HG02840 (cell line): ENCODE measurements around the gene ARHGAP10.
"Not testable (repeated sequence)": the region's sequence is repeated elsewhere in the genome, so short reads cannot be mapped to it uniquely, and the experiment has no call there.

Experiments used
- ATAC-seq: cut with Tn5 transposase; IDR thresholded peaks from one replicate; pipeline ENCODE4 v1.9.1; 2021; ENCODE audit warnings: mild to moderate bottlenecking, moderate library complexity, moderate number of reproducible peaks; ENCODE audit not compliant: unreplicated experiment, low FRiP score

ARHGAP10 gene

DNA sequence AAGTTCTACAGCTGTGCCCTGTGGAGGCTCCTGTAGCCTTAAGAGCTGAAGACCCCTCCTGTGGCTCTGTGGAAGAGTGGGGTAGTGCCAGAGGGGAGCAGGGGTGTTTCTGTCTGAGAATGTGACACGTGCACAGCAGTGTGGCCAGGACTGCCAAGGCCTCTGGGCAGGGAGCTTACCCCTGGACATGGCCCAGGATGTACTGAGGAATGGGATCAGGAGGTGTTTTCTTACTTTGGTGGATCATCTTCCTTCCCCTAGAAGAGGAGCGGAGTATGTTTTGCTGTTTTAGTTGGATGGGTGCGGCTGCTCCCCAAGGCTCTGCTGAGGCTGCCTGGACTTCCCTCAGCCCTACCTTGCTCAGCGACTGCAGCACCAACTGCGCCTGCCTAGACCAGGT is 342.6 kb downstream of the ARHGAP10 start:
- ATAC-seq: no peak

DNA sequence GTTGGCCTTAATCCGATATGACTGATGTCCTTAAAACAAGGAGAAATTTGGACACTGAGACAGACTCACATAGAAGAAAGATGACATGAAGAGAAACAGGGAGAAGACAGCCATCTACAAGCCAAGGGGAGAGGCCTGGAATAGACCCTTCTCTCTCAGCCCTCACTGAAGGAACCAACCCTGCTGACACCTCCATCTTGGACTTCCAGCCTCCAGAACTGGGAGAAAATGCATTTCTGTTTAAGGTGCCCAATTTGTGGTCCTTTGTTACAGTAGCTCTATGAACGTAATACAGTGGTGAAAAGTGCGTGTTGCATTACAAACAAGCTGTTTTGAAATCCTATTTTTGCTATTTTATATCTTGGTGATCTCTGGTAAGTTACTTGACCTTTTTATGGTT is 343.6 kb downstream of the ARHGAP10 start:
- no peak for ATAC-seq

DNA sequence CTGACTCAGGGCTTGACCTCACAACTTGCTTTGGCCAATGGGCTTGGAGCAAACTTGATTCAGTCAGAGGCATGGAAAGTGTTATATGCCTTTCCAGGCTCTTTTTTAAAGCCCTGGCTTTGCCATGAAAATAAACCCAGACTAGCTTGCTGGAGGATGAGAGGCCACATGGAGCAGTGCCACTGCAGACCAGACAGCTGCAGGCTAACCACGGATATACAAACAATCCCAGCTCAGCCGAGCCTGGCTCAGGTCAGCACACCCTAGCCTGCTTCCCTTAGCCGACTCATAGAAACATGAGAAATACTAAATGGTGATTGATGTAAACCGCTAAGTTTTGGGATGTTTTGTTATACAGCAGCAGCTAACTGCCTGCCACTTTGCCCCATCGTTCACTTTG is 345.1 kb downstream of the ARHGAP10 start:
- ATAC-seq: no peak

DNA sequence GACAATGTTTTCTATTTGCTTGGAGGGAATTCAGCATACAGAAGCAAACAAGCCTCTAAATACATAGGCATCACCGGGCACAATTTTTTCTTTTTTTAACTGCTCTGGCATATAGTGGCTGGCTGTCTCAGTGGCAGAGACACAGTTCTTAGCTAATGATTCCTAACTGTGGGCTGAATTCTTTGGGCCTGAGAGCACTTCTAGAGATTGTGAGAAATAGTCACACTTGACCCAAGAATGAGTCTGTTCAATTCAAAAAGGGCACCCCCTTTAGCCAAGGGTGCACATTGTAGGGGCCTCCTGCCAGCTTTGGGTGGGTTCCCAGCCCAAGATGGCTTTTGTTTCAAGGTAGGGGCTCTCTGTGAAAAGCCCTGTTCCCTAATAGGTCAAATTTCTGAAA is 345.7 kb downstream of the ARHGAP10 start:
- ATAC-seq: no peak

DNA sequence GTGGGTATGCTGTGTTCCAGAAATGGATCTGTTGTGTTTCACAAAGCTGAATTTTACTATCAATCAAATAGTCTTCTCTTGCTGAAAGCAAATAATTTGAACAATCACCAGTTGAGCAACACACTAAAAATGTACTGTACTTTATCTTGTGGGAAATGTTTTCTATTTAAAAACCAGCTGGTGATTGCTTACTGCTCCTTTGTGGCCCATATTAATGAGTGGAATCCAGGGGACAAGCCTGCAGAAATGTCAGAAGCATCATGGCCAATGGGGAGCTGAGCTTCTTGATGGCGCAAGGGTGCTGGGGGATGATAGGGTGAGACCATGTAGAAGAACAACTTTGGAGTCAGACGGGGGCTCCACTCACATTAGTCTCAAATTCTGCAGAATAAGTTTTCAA is 346.2 kb downstream of the ARHGAP10 start:
- no peak for ATAC-seq

- ATAC-seq: no peak
Observed at GRCh38 chr4:148079961-148080360, 348.1 kb downstream of the ARHGAP10 start.

GRCh38 chr4:148081267-148081666 is 349.4 kb downstream of the ARHGAP10 start:
- ATAC-seq: no peak

GRCh38 chr4:148081745-148082144 is 349.9 kb downstream of the ARHGAP10 start:
- ATAC-seq: no peak

DNA sequence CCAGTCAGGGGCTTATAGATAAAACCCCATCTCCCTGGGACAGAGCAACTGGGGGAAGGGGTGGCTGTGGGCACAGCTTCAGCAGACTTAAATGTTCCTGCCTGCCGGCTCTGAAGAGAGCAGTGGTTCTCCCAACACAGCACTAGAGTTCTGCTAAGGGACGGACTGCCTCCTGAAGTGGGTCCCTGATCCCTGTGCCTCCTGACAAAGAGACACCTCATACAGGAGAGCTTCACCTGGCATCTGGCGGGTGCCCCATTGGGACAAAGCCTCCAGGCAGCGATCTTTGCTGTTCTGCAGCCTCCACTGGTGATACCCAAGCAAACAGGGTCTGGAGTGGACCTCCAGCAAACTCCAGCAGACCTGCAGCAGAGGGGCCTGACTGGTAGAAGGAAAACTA is 351.2 kb downstream of the ARHGAP10 start:
- ATAC-seq: not testable (repeated sequence)

- ATAC-seq: no peak
Observed at GRCh38 chr4:148089624-148090023, 357.7 kb downstream of the ARHGAP10 start.

DNA sequence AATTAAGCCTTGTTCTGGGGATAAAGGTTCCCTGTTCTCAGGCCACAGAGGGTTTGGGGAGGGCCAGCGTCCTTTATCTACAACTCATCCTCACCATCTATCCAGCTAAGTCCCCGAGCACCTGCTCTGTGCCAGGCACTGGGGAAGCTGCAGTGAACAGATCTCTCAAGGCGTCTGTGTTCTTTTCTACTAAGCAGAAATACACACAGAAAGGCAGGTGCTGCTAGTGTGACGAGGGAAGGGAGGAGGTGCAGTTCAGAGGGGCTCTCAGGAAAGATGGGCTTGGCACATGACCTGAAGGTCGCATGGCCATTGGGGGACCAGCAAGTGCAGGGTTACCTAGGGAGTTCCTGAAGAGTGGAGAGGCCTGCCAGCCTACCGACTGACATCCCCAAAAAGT is 358.1 kb downstream of the ARHGAP10 start:
- ATAC-seq: no peak

DNA sequence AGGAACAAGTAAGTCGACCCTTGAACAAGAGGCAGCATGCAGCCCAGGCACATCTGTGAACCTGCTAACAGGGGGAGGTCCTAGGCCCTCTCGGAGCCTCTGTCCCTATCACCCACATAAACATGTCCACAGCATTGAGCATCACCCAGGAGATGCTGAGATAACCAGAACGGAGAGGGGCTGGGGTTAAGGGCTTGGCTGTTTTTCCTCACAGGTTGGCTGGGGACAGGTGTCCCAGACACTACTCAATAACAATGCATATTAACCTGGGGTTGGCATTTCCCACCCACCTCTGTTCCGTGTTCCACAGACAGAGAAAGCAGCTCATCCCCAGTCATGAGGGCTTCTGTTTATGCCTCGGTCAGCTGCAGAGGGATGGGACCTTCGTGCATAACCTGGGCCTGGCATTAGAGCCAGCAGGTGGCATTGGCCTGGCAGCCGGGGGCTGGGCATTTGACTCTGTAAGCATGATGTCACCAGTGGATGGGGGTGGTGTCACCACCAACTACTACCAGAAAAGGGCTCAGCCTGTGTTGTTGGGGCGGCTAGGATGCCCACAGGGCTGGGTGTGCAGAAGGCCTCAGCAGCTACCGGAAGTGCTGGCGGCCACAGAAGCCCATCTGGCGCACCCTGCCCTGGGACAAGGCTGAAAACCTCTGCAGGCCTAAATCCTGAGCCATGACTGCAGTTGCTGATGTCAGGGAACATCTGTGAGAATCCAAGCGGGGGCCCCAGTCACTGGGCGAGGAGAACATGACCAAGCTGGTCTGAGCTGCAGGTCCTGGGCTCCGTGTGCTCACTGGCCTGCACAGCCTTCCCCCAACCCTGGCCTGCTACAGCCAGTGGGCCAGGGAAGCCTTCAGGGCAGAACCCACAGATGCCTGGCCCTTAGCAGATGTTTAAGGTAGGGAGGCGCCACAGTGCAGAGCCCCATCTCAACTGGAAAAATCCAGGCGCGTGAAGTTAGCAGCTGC is 358.9 kb downstream of the ARHGAP10 start:
- ATAC-seq: no peak

- ATAC-seq: no peak
Observed at GRCh38 chr4:148091896-148092295, 360.0 kb downstream of the ARHGAP10 start.

DNA sequence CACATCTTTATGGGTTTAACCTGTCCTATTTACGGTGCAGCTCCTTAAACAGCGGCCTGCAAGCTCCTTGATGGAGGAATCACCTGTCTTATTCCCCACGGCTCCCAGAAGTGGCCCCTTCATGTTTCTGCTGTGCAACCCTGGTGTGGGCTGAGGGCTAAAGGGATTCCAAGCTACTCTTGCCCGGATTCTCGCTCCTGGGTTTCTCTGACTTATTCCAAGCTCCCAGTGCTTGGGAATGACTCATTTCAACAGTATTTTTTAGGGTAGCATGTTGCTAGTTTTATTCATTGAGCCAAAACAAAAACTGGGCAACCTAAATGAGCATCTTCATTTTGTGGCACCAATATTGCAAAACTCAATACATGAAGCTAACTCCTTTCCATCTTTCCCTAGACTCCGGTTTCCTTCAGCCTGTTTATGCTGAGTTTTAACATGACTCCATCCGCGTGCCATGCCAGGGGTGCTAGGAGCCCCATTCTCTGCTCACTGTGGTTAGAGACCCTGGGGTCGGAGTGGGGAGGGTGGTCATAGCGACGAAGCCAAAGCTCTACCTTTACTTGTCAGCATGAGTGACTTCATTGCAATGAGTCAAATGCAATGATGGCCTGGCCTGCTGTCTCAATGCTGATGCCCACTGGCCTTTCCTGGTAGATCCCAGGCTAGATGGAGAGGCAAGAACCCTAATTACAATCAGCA is 360.6 kb downstream of the ARHGAP10 start:
- no peak for ATAC-seq

DNA sequence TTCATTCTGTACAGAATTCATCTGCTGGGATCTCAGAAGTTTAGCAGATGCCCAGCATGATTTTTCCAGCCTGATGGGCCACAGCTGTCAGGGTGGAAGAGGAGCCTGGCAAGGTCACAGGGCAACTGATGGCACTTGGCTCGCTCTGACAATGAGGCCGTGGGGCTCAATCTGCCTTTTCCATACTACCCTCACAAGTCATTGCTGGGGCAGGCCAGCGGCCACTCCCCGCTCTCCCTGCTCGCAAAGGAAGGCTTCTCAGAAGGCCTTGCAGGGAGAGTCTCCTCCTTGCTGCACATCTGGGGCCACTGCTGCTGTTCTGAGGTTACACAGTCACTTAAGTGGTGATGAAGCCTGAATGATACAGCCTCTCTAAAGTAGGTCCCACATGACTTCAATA is 361.2 kb downstream of the ARHGAP10 start:
- no peak for ATAC-seq

GRCh38 chr4:148094149-148094548 is 362.3 kb downstream of the ARHGAP10 start:
- no peak for ATAC-seq

GRCh38 chr4:148095346-148095923 is 363.5 kb downstream of the ARHGAP10 start:
- ATAC-seq: no peak

DNA sequence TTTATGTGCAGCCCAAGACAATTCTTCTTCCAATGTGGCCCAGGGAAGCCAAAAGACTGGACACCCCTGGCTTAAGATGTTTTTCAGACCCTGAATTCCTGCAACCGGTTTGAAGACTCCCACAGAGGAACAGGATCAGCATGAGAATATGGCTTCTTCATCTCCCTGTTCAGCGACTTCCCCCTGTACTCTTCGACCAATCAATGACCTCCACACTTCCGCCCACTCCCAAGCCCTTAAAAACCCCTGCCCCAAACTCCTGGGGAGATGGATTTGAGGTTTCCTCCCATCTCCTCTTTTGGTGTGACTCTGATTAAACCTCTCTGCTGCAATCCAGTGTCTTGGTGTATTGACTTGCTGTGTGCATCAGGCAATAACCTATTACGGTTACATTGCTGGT is 365.9 kb downstream of the ARHGAP10 start:
- ATAC-seq: no peak

- ATAC-seq: no peak
Observed at GRCh38 chr4:148101235-148101634, 369.3 kb downstream of the ARHGAP10 start.

GRCh38 chr4:148101790-148102189 is 369.9 kb downstream of the ARHGAP10 start:
- no peak for ATAC-seq

GRCh38 chr4:148103597-148104355 is 371.9 kb downstream of the ARHGAP10 start:
- ATAC-seq: no peak
